Activated CD4-positive, alpha-beta T cell treated with anti-CD3 and anti-CD28 coated beads, Interleukin-10, Interleukin-2, amounts not matched to agents 100 ng/mL and 50 ng/mL, durations not matched to agents 16 hours and 8 hours (primary cell): ENCODE results near the gene MAP4.
"Not testable (repeated sequence)": the region's sequence is repeated elsewhere in the genome, so short reads cannot be mapped to it uniquely, and the experiment has no call there.

Experiments used
- DNase-seq: peaks from one replicate; pipeline ENCODE4 v3.0.0-alpha.2; 2020

Gene MAP4

GRCh38 chr3:48013288-48013980 lies 2.8 kb downstream of the MAP4 start:
- peak; percentile 45 for DNase-seq

- no peak for DNase-seq
These were observed 3.6 kb downstream of the MAP4 start for GRCh38 chr3:48012659-48013058.

DNA sequence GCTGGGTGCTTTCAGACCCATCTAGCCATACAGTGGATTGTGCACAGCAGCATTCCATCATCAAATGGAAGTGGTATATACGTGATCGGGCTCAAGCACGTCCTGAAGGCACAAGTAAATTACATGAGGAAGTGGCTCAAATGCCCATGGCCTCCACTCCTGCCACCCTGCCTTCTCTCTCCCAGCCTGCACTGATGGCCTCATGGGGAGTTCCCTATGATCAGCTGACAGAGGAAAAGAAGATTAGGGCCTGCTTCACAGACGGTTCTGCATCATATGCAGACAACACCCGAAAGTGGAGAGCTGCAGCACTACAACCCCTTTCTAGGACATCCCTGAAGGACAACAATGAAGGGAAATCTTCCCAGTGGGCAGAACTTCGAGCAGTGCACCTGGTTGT lies 8.2 kb downstream of the MAP4 start:
- DNase-seq = not testable (repeated sequence)

GRCh38 chr3:48007361-48007760 lies 8.9 kb downstream of the MAP4 start:
- not testable (repeated sequence) for DNase-seq

- DNase-seq = not testable (repeated sequence)
These were observed 9.4 kb downstream of the MAP4 start for GRCh38 chr3:48006794-48007193.

GRCh38 chr3:48004694-48005093 lies 11.5 kb downstream of the MAP4 start:
- no peak for DNase-seq

- no peak for DNase-seq
These were observed 13.4 kb downstream of the MAP4 start for GRCh38 chr3:48002787-48003186.

DNA sequence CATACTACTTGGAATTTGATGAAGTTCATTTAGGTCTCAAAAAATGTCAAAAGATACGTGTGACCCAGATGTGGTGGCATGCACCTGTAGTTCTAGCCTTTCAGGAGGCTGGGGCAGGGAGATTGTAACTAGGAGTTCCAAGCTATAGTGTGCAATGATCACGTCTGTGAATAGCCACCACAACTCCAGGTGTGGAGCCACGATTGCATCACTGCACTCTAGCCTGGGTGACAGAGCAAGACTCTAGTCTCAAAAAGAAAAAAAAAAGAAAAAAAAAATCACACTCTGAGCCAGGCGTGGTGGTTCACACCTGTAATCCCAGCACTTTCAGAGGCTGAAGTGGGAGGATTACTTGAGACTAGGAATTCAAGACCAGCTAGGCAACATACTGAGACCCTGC lies 14.2 kb downstream of the MAP4 start:
- peak; percentile 16 for DNase-seq

DNA sequence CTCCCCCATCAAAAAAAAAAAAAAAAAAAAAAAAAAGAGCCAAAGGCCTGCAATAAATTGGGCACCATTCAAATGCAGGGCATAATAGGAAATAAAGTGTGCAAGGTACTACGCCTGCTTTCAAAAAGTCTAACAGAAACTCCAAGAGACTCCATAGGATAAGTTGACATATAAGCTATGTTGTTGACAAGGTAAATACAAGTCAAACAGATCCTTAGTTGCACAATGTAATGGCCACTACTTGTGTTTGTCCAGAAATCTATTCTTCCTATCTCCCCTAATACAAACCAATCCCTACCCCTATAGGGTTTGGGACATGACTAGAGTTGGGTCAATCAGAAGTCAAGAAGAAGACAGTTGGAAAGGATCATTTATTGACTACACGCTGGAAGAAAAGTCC lies 16.0 kb downstream of the MAP4 start:
- no peak for DNase-seq

DNA sequence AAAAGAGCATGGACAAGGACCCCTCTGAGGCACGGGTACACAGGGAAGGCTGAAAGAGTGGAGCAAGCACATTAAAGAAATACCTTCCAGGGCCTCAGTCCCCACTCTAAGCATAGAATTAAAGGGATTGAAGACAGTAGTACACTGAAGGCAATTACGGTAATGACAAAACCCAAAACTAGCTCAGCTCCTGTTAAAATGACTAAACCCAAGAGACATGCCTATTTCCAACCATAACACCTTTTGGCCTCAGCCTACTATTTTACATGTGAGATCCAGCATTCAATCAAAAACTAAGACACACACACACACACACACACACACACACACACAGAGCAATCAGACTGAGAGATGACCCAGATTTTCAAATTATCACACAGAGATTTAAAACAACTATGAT lies 19.8 kb downstream of the MAP4 start:
- peak; percentile 57 for DNase-seq

DNA sequence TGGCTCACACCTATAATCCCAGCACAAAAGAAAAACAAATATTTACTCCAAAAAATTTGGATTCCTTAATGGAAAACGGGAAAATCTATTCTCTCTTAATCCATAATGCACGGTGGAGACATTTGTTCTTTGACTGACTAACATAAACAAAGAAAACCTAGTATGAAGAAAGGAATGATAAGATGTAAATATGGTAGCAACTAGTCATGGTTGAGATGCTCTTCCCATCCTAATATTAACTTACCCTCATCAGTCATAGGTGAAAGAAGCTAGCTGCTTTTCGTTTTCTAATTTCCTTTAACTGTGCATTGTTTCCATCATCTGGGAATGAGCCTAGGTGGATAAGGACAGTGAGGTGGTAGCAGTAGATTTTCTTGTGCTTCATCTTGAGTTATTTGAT lies 22.0 kb downstream of the MAP4 start:
- DNase-seq = no peak

GRCh38 chr3:47991341-47991740 lies 24.9 kb downstream of the MAP4 start:
- DNase-seq = no peak

GRCh38 chr3:47989981-47990440 lies 26.2 kb downstream of the MAP4 start:
- peak; percentile 86 for DNase-seq

GRCh38 chr3:47985381-47985780 lies 30.8 kb downstream of the MAP4 start:
- DNase-seq = no peak

DNA sequence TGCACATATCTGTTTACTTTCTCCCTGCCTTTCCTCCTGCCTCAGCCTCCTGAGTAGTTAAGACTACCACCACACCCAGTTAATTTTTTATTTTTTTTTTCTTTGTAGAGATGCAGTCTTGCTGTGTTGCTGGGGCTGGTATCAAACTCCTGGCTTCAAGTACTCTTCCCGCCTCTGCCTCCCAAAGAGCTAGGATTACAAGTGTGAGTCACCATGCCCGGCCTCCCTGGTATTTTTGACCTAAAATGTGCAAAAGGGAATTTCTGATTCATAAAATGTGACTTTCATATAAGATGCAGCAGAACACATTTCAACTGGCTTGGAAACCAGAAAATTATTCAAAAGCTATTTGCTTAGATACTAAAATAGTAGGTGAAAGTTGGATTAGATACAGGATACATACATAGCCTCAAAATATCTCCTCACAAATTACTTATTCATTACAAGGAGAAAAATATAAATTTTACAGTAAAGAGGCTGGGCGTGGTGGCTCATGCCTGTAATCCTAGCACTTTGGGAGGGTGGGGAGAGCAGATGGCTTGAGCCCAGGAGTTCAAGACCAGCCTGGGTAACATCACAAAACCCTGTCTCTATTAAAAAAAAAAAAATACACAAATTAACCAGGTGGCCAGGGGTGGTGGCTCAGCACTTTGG lies 32.0 kb downstream of the MAP4 start:
- no peak for DNase-seq

DNA sequence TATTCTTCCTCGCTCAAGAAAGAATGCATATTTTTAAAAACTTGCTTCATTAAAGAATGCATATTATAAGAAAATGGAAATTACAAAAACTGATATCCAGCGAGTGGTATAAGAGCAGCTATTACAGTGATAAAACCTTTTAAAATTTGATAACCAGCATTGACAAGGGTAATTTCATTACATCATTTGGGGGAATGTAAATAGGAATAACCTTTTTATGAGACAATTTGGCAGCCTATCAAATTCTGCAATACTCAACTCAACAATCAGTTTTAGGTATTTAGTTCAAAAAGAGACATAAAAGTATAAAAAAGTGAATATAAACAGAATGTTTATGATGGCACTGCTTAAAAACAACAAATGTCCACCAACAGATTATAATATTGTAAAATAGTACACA lies 35.4 kb downstream of the MAP4 start:
- no peak for DNase-seq

GRCh38 chr3:47979070-47979469 lies 37.1 kb downstream of the MAP4 start:
- no peak for DNase-seq

DNA sequence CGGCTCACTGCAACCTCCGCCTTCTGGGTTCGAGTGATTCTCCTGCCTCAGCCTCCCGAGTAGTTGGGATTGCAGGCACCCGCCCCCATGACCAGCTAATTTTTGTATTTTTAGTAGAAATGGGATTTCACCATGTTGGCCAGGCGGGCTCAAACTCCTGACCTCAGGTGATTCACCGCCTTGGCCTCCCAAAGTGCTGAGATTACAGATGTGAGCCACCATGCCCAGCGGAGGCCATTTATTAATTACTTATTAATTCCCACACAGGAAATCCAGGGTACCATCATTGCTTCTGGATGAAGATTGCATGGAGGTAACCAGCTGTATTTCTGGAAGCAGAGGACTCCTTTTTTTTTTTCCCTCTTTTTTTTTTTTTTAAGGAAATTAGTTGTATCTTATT lies 37.8 kb downstream of the MAP4 start:
- DNase-seq = no peak

GRCh38 chr3:47976135-47976732 lies 40.0 kb downstream of the MAP4 start:
- no peak for DNase-seq

DNA sequence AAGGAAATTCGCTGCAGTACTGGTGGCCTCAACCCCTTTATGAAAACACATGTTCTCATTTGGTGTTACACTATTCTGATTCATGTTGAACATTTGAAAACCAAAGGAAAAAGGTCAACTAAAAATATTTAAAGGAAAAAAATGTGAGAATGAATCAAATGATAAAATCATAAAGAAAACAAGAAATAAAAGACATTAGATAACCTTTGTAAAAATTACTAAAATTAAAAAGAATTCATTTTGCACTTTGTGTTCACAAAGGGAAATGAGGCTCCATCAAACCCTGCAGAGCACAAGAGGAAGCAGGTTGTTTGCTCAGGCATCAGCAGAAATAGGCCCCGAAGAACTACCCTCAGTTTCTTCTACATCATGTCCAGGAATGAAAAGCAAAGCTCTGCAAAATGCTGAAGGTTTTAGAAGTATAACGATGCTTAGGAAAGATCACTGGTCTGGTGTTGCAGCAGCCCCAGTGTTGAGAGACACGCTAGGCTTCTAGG lies 41.2 kb downstream of the MAP4 start:
- no peak for DNase-seq

DNA sequence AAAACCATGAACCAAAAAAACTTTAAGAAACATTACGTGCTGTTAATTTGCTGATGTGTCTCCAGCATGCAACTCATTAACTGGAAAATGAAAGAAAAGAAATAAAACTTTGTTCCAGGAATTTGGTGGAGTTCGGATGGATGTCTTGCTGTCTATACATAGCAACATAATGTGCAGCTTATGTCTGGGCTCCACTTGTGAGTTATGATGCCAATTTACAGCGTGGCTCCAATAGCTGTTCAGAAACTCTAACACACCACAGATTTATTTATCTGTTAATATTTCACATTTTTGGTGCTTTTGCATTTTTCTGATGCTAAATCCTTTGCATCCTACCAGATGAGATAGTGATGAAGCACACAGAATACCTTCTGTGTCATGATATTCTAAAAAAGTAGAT lies 45.1 kb downstream of the MAP4 start:
- DNase-seq = no peak

DNA sequence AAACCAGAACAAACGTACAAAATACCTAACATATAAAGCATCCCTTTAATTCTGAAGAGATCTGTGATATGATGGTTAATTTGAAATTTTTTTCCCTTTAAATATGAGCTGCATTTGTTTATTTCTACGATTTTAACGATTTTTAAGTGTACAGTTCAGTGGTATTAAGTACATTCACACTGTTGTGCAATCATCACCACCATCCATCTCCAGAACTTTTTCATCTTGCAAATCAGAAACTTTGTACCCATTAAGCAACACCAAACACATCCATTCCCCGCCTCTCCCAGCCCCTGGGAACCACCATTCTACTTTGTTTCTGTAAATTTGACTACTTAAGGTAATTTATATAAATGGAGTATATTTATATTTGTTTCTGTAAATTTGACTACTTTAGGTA lies 51.5 kb downstream of the MAP4 start:
- no peak for DNase-seq

- DNase-seq = peak; percentile 29
These were observed 54.2 kb downstream of the MAP4 start for GRCh38 chr3:47961815-47962606.
